OCI-LY3 (cell line): ENCODE data around the gene GAGE13.

Experiments
- CTCF ChIP-seq: fragments of 200-600, 300-600 bp; sonication (generic); IDR thresholded peaks from 2 replicates; pipeline ENCODE4 v1.5.1; 2014; ENCODE audit warnings: antibody characterized with exemption, low read length, low read depth
- EZH2phosphoT487 ChIP-seq: fragments of 200-600 bp; shearing (Covaris generic); IDR thresholded peaks from 2 replicates; pipeline ENCODE4 v1.6.1; 2018; ENCODE audit warnings: antibody characterized with exemption, mixed run types, low read depth

GRCh38 chrX:49312176-49312575 lies 19.2 kb upstream of the GAGE13 start:
- TF ChIP-seq CTCF (no peak), EZH2phosphoT487 (no peak)
